K562 (cell line): ENCODE results near the gene GLIS1. TPM values are rescaled to one million over a fixed set of nuclear protein-coding genes. Genes with fewer than 3 reads are reported as not detected.

ENCODE experiments used
- ATAC-seq: fragments of 200-7000 bp; cut with Tn5 transposase; 3 replicates; pipeline ENCODE4 v1.9.1; 2020; ENCODE audit warnings: moderate library complexity
- BruUV-seq: library from RNA; stranded (reverse); fragments of 400-500 nt; replicated peaks from 2 replicates; lab custom pipeline; 2021; lab: Mats Ljungman, UMichigan
- CTCF ChIA-PET: fragments of 300-600 bp; formaldehyde crosslinking; extraction: SDS; loops from one replicate; lab custom pipeline; 2021; ENCODE audit warnings: low intra/inter-chr PET ratio; lab: Yijun Ruan, JAX
- POLR2A ChIA-PET: fragments of 300-600, 350-650 bp; sonication (Branson Sonifier 250); formaldehyde crosslinking; extraction: SDS; loops from one replicate; lab custom pipeline; 2021; ENCODE audit warnings: antibody characterized with exemption, inconsistent platforms; lab: Yijun Ruan, JAX
- DNase-seq, 4 experiments: peaks; one replicate each; pipeline versions ENCODE4 v3.0.0 to v3.0.0-alpha.2; 2011 to 2018; ENCODE audit warnings: low spot score in 3 of 4, mixed read lengths in 3 of 4; ENCODE audit errors: extremely low read depth in 1 of 4
- FAIRE-seq: peaks from 2 replicates; lab custom pipeline; 2011; peaks lifted over from hg19 to GRCh38; lab: Jason Lieb, UNC
- H2AFZ ChIP-seq: 2 replicates; pipeline ENCODE4 v1.6.0; 2011; ENCODE audit warnings: low read depth, low read length, control low read depth, inconsistent platforms
- H3K27ac ChIP-seq: fragments of 200-600 bp; 3 replicates; pipeline ENCODE4 v1.8.0; 2011; ENCODE audit warnings: low read depth, mild to moderate bottlenecking, control low read depth, inconsistent platforms, low read length, moderate library complexity, mixed read lengths; ENCODE audit errors: extremely low read depth
- H3K27me3 ChIP-seq, 2 experiments: fragments of 300-600 bp in 1 of 2; 2 replicates in 1 of 2; 3 replicates in 1 of 2; pipeline versions ENCODE4 v1.6.0 to v1.8.0; 2011; ENCODE audit warnings: inconsistent platforms in 2 of 2, low read length in 2 of 2, mild to moderate bottlenecking in 1 of 2, mixed read lengths in 1 of 2, moderate library complexity in 1 of 2; ENCODE audit not compliant: control insufficient read depth in 2 of 2, insufficient read depth in 2 of 2
- H3K36me3 ChIP-seq: fragments of 300-600 bp; 3 replicates; pipeline ENCODE4 v1.8.0; 2011; ENCODE audit warnings: mild to moderate bottlenecking, low read length, inconsistent platforms; ENCODE audit not compliant: control insufficient read depth, insufficient read depth
- H3K4me1 ChIP-seq, 2 experiments: fragments of 200-600 bp in 1 of 2; replicated peaks in 1 of 2; 2 replicates in 1 of 2; 3 replicates in 1 of 2; pipeline versions ENCODE4 v1.5.1 to v1.8.0; 2011; ENCODE audit warnings: inconsistent platforms in 2 of 2, low read length in 2 of 2, mild to moderate bottlenecking in 1 of 2, mixed read lengths in 1 of 2, moderate library complexity in 1 of 2; ENCODE audit not compliant: control insufficient read depth in 2 of 2, insufficient read depth in 2 of 2
- H3K4me2 ChIP-seq: 2 replicates; pipeline ENCODE4 v1.6.1; 2011; ENCODE audit warnings: low read length, control low read depth, inconsistent platforms, mixed read lengths; ENCODE audit not compliant: insufficient read depth
- H3K4me3 ChIP-seq: fragments of 200-600 bp; sonication (generic), shearing (Covaris generic); 2 replicates; pipeline ENCODE4 v1.5.1; 2016; ENCODE audit warnings: control low read depth, inconsistent platforms
- H3K79me2 ChIP-seq: fragments of 200-600 bp; 3 replicates; pipeline ENCODE4 v1.8.0; 2011; ENCODE audit warnings: low read length, inconsistent platforms; ENCODE audit not compliant: control insufficient read depth, insufficient read depth
- H3K9ac ChIP-seq, 2 experiments: 2 replicates each; pipeline versions ENCODE4 v1.6.0 to v1.6.1; 2011; ENCODE audit warnings: low read depth in 2 of 2, low read length in 2 of 2, control low read depth in 1 of 2, inconsistent platforms in 1 of 2, mild to moderate bottlenecking in 1 of 2, mixed read lengths in 1 of 2; ENCODE audit not compliant: insufficient read depth in 1 of 2
- H3K9me1 ChIP-seq: one replicate; pipeline ENCODE4 v1.6.0; 2011; ENCODE audit warnings: inconsistent platforms, mild to moderate bottlenecking, low read length, moderate library complexity; ENCODE audit not compliant: control insufficient read depth, insufficient read depth
- H3K9me3 ChIP-seq: replicated peaks from 2 replicates; pipeline ENCODE4 v1.5.1; 2011; ENCODE audit warnings: low read depth, low read length, inconsistent platforms; ENCODE audit not compliant: control insufficient read depth, insufficient read depth
- H4K20me1 ChIP-seq: replicated peaks from 2 replicates; pipeline ENCODE4 v1.6.1; 2011; ENCODE audit warnings: low read length, inconsistent platforms, mixed read lengths; ENCODE audit not compliant: control insufficient read depth, insufficient read depth
- HLTF ChIP-seq: fragments of 450-650 bp; IDR thresholded peaks from 2 replicates; pipeline ENCODE4 v1.6.1; 2016
- TEAD1 ChIP-seq, 2 experiments: fragments of 450-650 bp in 1 of 2; sonication (generic) in 1 of 2; formaldehyde crosslinking; IDR thresholded peaks; 2 replicates each; pipeline versions ENCODE4 v1.4.0 to v1.8.0; 2020 to 2022; ENCODE audit warnings: mild to moderate bottlenecking in 2 of 2, missing genetic modification reagents in 1 of 2
- WGBS: fragments of 100-300 bp; shearing (Covaris generic); methylation state at CpG from one replicate; pipeline ENCODE4 v1.1.6; 2016; ENCODE audit warnings: low coverage, mixed read lengths; ENCODE audit not compliant: insufficient coverage; ENCODE audit errors: missing lambda C conversion rate; 5-methylcytosine and 5-hydroxymethylcytosine counted together
- in situ Hi-C: fragments of 300-500 bp; cut with MboI; formaldehyde crosslinking; loops from 4 replicates; pipeline ENCODE4 v1.15.0; 2018; ENCODE audit warnings: inconsistent platforms, mixed read lengths
- intact Hi-C: fragments of 100-400 bp; cut with micrococcal nuclease; formaldehyde crosslinking; loops from 2 replicates; pipeline ENCODE4 v1.14.2; 2022
- polyA plus RNA-seq, 8 experiments: library from polyadenylated mRNA; depleted of rRNA in 4 of 8; stranded (reverse) in 5 of 8; unstranded in 3 of 8; fragments of >200 nt; fragmentation: Nextera tagmentation in 2 of 8; fragmentation: Illumina TruSeq in 1 of 8; extraction: Ambion mirVana in 2 of 8; extraction: Trizol in 1 of 8; gene quantifications; 2 replicates each; pipeline versions ENCODE4 v1.2.1 to v1.2.3, GENCODE V29; 2011 to 2014; ENCODE audit warnings: inconsistent platforms in 1 of 8, missing spikeins in 1 of 8
- total RNA-seq, 7 experiments: library from RNA; depleted of rRNA in 6 of 7; stranded (reverse); fragments of >200 nt in 6 of 7; fragmentation: Illumina TruSeq in 2 of 7; extraction: Trizol in 2 of 7; gene quantifications; 2 replicates each; pipeline versions ENCODE4 v1.2.1 to v1.2.3, GENCODE V29; 2011 to 2021; ENCODE audit warnings: low replicate concordance in 1 of 7
- TF ChIP-seq, protein P1 (sequence below): IDR thresholded peaks from 2 replicates; pipeline ENCODE4 v1.6.1; 2012; ENCODE audit warnings: low read depth, low read length, improper control_type of control experiment, borderline replicate concordance

The GLIS1 gene
- total and polyA plus RNA-seq, 9 of the 15 experiments (the other 6 are each of a cell fraction or from before 2014, with no cell fraction given) = not detected

DNA sequence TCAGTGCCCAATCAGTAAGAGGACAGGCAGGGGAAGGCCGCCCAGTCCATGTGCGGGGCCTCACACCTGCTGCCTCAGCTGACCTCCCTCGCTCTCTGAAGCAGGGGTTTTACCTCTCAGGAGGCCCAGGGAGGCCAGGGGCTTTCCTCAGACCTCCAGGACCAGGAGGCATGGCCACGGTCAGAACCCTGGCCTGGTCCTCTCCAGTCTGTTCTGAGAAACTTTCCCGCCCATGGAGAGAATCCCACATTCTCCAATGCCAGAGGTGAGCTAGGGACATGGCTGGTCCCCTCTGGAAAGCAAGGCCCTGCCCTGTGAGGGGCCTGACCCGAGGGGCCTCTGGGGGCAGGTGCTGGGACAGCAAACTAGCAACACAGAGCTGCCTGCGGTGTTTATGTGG, 211.6 kb downstream of the GLIS1 start:
- Histone ChIP-seq H3K4me2 (no peak overlapping the region), H3K9me3 (no peaks in the 10 kb centered on the region), H3K27ac (no peak overlapping the region), H3K27me3 (peaks cover 23 to 85% of the 10 kb centered on the region in 2 experiments; a peak in 4 of 5 replicates), H4K20me1 (peaks cover 41% of the 10 kb centered on the region; the same call in 1 of the 2 replicates), H3K4me3 (no peak overlapping the region), H3K79me2 (no peaks in the 10 kb centered on the region), H3K9ac (peak overlapping the region in 1 of 2 experiments; percentile 31; a peak in 1 of 4 replicates), H2AFZ (no peak overlapping the region), H3K9me1 (no peaks in the 10 kb centered on the region), H3K36me3 (no peaks in the 10 kb centered on the region), H3K4me1 (peaks cover 0 to 16% of the 10 kb centered on the region in 2 experiments; a peak in 1 of 5 replicates)
- no peak for DNase-seq
- intact Hi-C loops = no loop called here
- FAIRE-seq = no peak
- ChIA-PET POLR2A (interaction anchor here (0.6 kb wide), 2 partner anchors 20 to 56 kb away, joined by 4 read pairs; no protein-coding TSS in a partner anchor), CTCF (no interaction called here)
- TF ChIP-seq, protein P1, sequence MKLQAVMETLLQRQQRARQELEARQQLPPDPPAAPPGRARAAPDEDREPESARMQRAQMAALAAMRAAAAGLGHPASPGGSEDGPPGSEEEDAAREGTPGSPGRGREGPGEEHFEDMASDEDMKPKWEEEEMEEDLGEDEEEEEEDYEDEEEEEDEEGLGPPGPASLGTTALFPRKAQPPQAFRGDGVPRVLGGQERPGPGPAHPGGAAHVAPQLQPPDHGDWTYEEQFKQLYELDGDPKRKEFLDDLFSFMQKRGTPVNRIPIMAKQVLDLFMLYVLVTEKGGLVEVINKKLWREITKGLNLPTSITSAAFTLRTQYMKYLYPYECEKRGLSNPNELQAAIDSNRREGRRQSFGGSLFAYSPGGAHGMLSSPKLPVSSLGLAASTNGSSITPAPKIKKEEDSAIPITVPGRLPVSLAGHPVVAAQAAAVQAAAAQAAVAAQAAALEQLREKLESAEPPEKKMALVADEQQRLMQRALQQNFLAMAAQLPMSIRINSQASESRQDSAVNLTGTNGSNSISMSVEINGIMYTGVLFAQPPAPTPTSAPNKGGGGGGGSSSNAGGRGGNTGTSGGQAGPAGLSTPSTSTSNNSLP = no peak
- peak; percentile 9; the same call in 2 of the 3 replicates for ATAC-seq
- 6% methylated on average over 7 of the region's 7 CpGs for WGBS
- in situ Hi-C loops = no loop called here
- no TSS peak for BruUV-seq

DNA sequence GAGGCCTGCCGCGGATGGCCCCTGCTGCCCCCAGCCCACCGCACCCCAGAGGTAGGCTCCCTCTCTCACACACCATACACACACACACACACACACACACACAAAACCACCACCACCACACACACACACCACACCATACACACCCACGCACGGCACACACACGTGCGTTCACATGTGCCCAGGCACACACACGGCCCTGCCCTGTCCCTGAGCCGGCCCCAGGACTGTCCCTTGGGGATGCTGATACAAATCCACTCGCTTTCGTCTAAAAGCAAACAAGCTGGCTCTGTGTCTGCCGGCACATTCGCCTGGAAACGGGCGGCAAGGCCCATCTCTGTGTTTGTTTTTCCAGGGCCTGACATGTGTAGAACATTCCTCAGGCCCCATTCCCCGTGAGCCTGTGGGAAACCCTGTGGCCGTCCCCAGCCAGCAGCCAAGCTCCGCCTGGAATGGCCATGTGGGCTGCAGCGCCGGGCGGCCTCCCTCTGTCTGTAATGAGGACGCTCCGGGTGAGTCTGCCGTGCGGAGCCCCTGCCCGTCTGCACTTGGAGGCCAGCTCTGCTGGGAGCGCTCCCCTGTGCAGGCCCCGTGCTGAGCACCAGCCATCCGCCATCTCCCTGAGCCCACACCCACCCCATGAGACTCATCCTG, 212.4 kb downstream of the GLIS1 start:
- CTCF ChIA-PET = no interaction called here
- 6% methylated on average over 29 of the region's 29 CpGs for WGBS

More for the DNA sequence above, 212.4 kb downstream of the GLIS1 start:
- DNase-seq (no peak), FAIRE-seq (no peak), ATAC-seq (peak; percentile 29)
- Histone ChIP-seq H3K27me3 (peaks cover 23 to 84% of the 10 kb centered on the region in 2 experiments; a peak in 4 of 5 replicates), H3K4me3 (no peak overlapping the region), H3K4me2 (no peak overlapping the region), H3K79me2 (no peaks in the 10 kb centered on the region), H4K20me1 (peaks cover 39% of the 10 kb centered on the region; the same call in 1 of the 2 replicates), H3K9me3 (no peaks in the 10 kb centered on the region), H3K27ac (no peak overlapping the region), H3K9ac (no peak overlapping the region), H2AFZ (no peak overlapping the region), H3K4me1 (peaks cover 0 to 16% of the 10 kb centered on the region in 2 experiments; a peak in 1 of 5 replicates), H3K36me3 (no peaks in the 10 kb centered on the region), H3K9me1 (no peaks in the 10 kb centered on the region)
- intact Hi-C loops = no loop called here
- TF ChIP-seq TEAD1 (CRISPR knock-in tag; IDR thresholded peaks at IDR 0.05) = 0 out of 4 replicates have a peak, but pooled peaks of 1 of the 2 experiments have one; percentile 27
- no peak for TF ChIP-seq HLTF
- POLR2A ChIA-PET = interaction anchor here (0.8 kb wide), 1 partner anchor 19 kb away, joined by 3 read pairs; no protein-coding TSS in a partner anchor
- in situ Hi-C loops = no loop called here
- BruUV-seq = no TSS peak
